ENCODE data around the gene FAAP20.
A peak's percentile ranks its signal among the peaks of the same experiment; 100 is the strongest.

Gene FAAP20

GRCh38 chr1:2229037-2229864, 34.7 kb upstream of the FAAP20 start:
- Histone ChIP-seq H3K36me3 (ENCODE audit: control insufficient read depth in 1 of 2, insufficient read depth in 2 of 2, low read length in 2 of 2) (peaks cover 2 to 6% of the 10 kb centered on the region in 2 experiments), H4K8ac (ENCODE audit: low read depth, low read length) (no peak overlapping the region), H3K4me1 (ENCODE audit: control insufficient read depth in 1 of 2, insufficient read depth in 2 of 2, low read length in 2 of 2) (peaks cover 42 to 51% of the 10 kb centered on the region in 2 experiments), H3K18ac (ENCODE audit: low read length) (peak overlapping the region; percentile 52), H2BK12ac (ENCODE audit: low read length) (no peak overlapping the region), H3K79me1 (ENCODE audit: low read length) (peaks cover 20% of the 10 kb centered on the region), H2AFZ (ENCODE audit: insufficient read depth, low read length, poor library complexity) (no peak overlapping the region), H3K23ac (ENCODE audit: low read length) (no peak overlapping the region), H2BK120ac (ENCODE audit: insufficient read depth, low read length, poor library complexity) (peak overlapping the region; percentile 11), H3K4ac (ENCODE audit: low read depth, low read length) (peak overlapping the region; percentile 97), H3K9me3 (ENCODE audit: insufficient read depth, low read depth, low read length) (peaks cover 1% of the 10 kb centered on the region), H3K79me2 (ENCODE audit: control insufficient read depth, insufficient read depth, low read length, poor library complexity) (peaks cover 64% of the 10 kb centered on the region), H3K4me2 (ENCODE audit: low read length) (peak overlapping the region; percentile 74), H4K91ac (ENCODE audit: low read depth, low read length) (peak overlapping the region; percentile 52), H3K4me3 (ENCODE audit: low read depth, low read length) (peak overlapping the region; percentile 86), H4K12ac (ENCODE audit: low read depth, low read length) (no peak overlapping the region), H3K27me3 (ENCODE audit: insufficient read depth, low read length) (no peaks in the 10 kb centered on the region), H3K9ac (ENCODE audit: low read length) (peak overlapping the region; percentile 47), H3K27ac (ENCODE audit: low read depth, low read length) (peak overlapping the region; percentile 4), H2AK5ac (ENCODE audit: low read length) (peak overlapping the region; percentile 21), H2BK5ac (ENCODE audit: low read depth, low read length, poor library complexity) (peak overlapping the region; percentile 28), H3K14ac (ENCODE audit: low read length) (peak overlapping the region; percentile 75)
- peak; percentile 39 to 58 for DNase-seq
- no CpG with 5 or more reads among the region's 77 CpGs for WGBS (ENCODE audit: extremely low coverage, insufficient coverage, insufficient read length)

DNA sequence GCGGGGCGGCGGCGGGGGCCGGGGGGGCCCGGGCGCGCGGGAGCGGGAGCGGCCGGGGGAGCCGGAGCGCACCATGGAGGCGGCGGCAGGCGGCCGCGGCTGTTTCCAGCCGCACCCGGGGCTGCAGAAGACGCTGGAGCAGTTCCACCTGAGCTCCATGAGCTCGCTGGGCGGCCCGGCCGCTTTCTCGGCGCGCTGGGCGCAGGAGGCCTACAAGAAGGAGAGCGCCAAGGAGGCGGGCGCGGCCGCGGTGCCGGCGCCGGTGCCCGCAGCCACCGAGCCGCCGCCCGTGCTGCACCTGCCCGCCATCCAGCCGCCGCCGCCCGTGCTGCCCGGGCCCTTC, 34.1 kb upstream of the FAAP20 start:
- Histone ChIP-seq H3K4ac (ENCODE audit: low read depth, low read length) (peak overlapping the region; percentile 97), H2AK5ac (ENCODE audit: low read length) (no peak overlapping the region), H3K27ac (ENCODE audit: low read depth, low read length) (peak overlapping the region; percentile 4), H3K18ac (ENCODE audit: low read length) (peak overlapping the region; percentile 9), H4K8ac (ENCODE audit: low read depth, low read length) (no peak overlapping the region), H3K23ac (ENCODE audit: low read length) (no peak overlapping the region), H2BK12ac (ENCODE audit: low read length) (no peak overlapping the region), H3K4me3 (ENCODE audit: low read depth, low read length) (peak overlapping the region; percentile 86), H4K91ac (ENCODE audit: low read depth, low read length) (peak overlapping the region; percentile 13), H3K4me2 (ENCODE audit: low read length) (peak overlapping the region; percentile 74), H3K4me1 (ENCODE audit: control insufficient read depth in 1 of 2, insufficient read depth in 2 of 2, low read length in 2 of 2) (peaks cover 36 to 45% of the 10 kb centered on the region in 2 experiments), H4K12ac (ENCODE audit: low read depth, low read length) (no peak overlapping the region), H3K79me1 (ENCODE audit: low read length) (peaks cover 16% of the 10 kb centered on the region), H2BK5ac (ENCODE audit: low read depth, low read length, poor library complexity) (no peak overlapping the region), H3K9ac (ENCODE audit: low read length) (peak overlapping the region; percentile 78), H3K9me3 (ENCODE audit: insufficient read depth, low read depth, low read length) (peaks cover 3% of the 10 kb centered on the region), H2AFZ (ENCODE audit: insufficient read depth, low read length, poor library complexity) (no peak overlapping the region), H2BK120ac (ENCODE audit: insufficient read depth, low read length, poor library complexity) (no peak overlapping the region), H3K79me2 (ENCODE audit: control insufficient read depth, insufficient read depth, low read length, poor library complexity) (peaks cover 58% of the 10 kb centered on the region), H3K27me3 (ENCODE audit: insufficient read depth, low read length) (no peaks in the 10 kb centered on the region), H3K14ac (ENCODE audit: low read length) (peak overlapping the region; percentile 75), H3K36me3 (ENCODE audit: control insufficient read depth in 1 of 2, insufficient read depth in 2 of 2, low read length in 2 of 2) (peaks cover 2 to 6% of the 10 kb centered on the region in 2 experiments)
- no CpG with 5 or more reads among the region's 50 CpGs for WGBS (ENCODE audit: extremely low coverage, insufficient coverage, insufficient read length)
- DNase-seq: peak in 1 of 2 donors; percentile 46

DNA sequence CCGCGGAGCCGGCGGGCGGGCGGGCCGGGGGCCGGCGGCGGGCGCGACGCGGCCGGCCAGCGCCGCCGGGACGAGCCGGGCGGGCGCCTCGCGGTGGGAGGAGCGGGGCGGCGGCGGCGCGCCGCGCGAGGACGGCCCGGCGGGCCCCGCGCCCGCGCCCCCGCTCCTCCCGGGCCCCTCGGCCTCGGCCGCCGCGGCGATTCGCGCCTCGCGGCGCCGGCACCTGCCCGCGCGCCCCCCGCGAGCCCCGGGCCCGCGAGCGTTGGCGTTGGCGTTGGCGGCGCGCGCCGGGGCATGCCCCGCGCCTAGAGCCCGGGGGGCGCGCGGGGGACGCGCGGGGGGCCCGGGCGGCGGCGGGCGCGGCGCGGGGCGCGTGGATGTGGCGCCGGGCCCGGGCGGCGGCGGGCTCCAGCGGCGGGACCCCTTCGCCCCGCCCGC, 33.6 kb upstream of the FAAP20 start, which contains the start of gene SKI:
SKI (plus strand) TSS at position 163 of the 438 bp plus-strand sequence. CDS start 448 bp downstream, outside the sequence.
- Histone ChIP-seq H3K27ac (ENCODE audit: low read depth, low read length) (peak within 1 kb of the TSS; percentile 99), H3K4me3 (ENCODE audit: low read depth, low read length) (peak within 1 kb of the TSS; percentile 89), H2BK12ac (ENCODE audit: low read length) (no peak within 1 kb of the TSS), H3K4ac (ENCODE audit: low read depth, low read length) (peak within 1 kb of the TSS; percentile 97), H3K79me1 (ENCODE audit: low read length) (peaks cover 16% of the 10 kb centered on the region), H3K79me2 (ENCODE audit: control insufficient read depth, insufficient read depth, low read length, poor library complexity) (peaks cover 53% of the 10 kb centered on the region), H4K12ac (ENCODE audit: low read depth, low read length) (peak within 1 kb of the TSS; percentile 92), H3K9ac (ENCODE audit: low read length) (peak within 1 kb of the TSS; percentile 96), H4K91ac (ENCODE audit: low read depth, low read length) (peak within 1 kb of the TSS; percentile 100), H3K27me3 (ENCODE audit: insufficient read depth, low read length) (no peaks in the 10 kb centered on the region), H2AK5ac (ENCODE audit: low read length) (peak within 1 kb of the TSS; percentile 99), H3K23ac (ENCODE audit: low read length) (no peak within 1 kb of the TSS), H3K4me1 (ENCODE audit: control insufficient read depth in 1 of 2, insufficient read depth in 2 of 2, low read length in 2 of 2) (peaks cover 31 to 40% of the 10 kb centered on the region in 2 experiments), H3K4me2 (ENCODE audit: low read length) (peak within 1 kb of the TSS; percentile 95), H3K36me3 (ENCODE audit: control insufficient read depth in 1 of 2, insufficient read depth in 2 of 2, low read length in 2 of 2) (peaks cover 2 to 6% of the 10 kb centered on the region in 2 experiments), H2AFZ (ENCODE audit: insufficient read depth, low read length, poor library complexity) (peak within 1 kb of the TSS; percentile 97), H4K8ac (ENCODE audit: low read depth, low read length) (peak within 1 kb of the TSS; percentile 99), H3K18ac (ENCODE audit: low read length) (peak within 1 kb of the TSS; percentile 99), H3K9me3 (ENCODE audit: insufficient read depth, low read depth, low read length) (peaks cover 3% of the 10 kb centered on the region), H2BK120ac (ENCODE audit: insufficient read depth, low read length, poor library complexity) (peak within 1 kb of the TSS; percentile 99), H2BK5ac (ENCODE audit: low read depth, low read length, poor library complexity) (peak within 1 kb of the TSS; percentile 99), H3K14ac (ENCODE audit: low read length) (peak within 1 kb of the TSS; percentile 100)
- WGBS (ENCODE audit: extremely low coverage, insufficient coverage, insufficient read length): no CpG with 5 or more reads among the region's 100 CpGs
- DNase-seq: no peak

DNA sequence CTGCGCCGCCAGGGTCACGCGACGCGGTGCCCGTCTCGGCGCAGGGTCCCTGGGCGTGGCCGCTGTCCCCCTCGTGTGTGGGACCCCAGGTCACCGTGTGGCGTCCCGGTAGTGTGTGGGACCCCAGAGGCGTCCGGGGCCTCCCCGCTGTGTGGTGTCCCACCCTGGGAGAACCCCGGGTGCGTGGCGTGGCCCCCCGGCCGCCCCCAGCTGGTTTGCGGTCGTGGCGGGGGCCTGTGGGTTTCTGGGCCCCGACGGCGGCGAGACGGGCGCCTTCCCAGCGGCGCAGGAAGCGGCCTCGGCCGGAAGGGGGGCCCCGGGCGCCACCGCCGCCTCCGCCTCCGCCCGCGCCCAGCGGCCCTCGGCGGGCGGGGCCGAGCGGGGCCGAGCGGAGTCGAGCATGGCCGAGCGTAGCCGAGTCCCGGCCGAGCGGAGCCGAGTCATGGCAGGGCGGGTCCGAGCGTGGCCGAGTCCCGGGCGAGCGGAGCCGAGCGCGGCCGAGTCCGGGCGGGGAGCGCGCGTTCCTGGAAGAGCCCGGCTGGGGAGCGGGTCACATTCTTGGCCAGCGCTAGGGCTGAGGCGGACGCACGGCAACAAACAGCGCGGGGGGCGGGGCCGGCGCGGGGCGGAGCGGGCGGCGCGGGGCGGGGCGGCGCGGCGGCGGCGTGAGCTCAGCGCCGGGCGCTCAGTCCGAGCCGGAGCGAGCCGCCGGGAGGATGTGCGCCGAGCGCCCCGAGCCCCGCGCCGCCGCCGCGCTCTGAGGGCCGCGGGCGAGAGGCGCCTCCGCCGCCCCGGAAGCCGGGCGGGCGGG, 33.0 kb upstream of the FAAP20 start:
- WGBS (ENCODE audit: extremely low coverage, insufficient coverage, insufficient read length): no CpG with 5 or more reads among the region's 129 CpGs
- peaks cover 25 to 34% of the 10 kb centered on the region in 2 experiments for H3K4me1 ChIP-seq (ENCODE audit: control insufficient read depth in 1 of 2, insufficient read depth in 2 of 2, low read length in 2 of 2)

More for the DNA sequence above, 33.0 kb upstream of the FAAP20 start:
- peak overlapping the region; percentile 99 for H2BK5ac ChIP-seq (ENCODE audit: low read depth, low read length, poor library complexity)
- peak overlapping the region; percentile 99 for H2BK120ac ChIP-seq (ENCODE audit: insufficient read depth, low read length, poor library complexity)
- peak overlapping the region; percentile 99 for H2AK5ac ChIP-seq (ENCODE audit: low read length)
- H2BK12ac ChIP-seq (ENCODE audit: low read length): no peak overlapping the region
- peak overlapping the region; percentile 89 for H3K4me3 ChIP-seq (ENCODE audit: low read depth, low read length)
- H3K79me1 ChIP-seq (ENCODE audit: low read length): peaks cover 16% of the 10 kb centered on the region
- H3K9ac ChIP-seq (ENCODE audit: low read length): peak overlapping the region; percentile 96
- peaks cover 47% of the 10 kb centered on the region for H3K79me2 ChIP-seq (ENCODE audit: control insufficient read depth, insufficient read depth, low read length, poor library complexity)
- H3K18ac ChIP-seq (ENCODE audit: low read length): peak overlapping the region; percentile 99
- H4K91ac ChIP-seq (ENCODE audit: low read depth, low read length): peak overlapping the region; percentile 100
- H3K9me3 ChIP-seq (ENCODE audit: insufficient read depth, low read depth, low read length): peaks cover 2% of the 10 kb centered on the region
- peak overlapping the region; percentile 97 for H3K4ac ChIP-seq (ENCODE audit: low read depth, low read length)
- peak overlapping the region; percentile 97 for H2AFZ ChIP-seq (ENCODE audit: insufficient read depth, low read length, poor library complexity)
- peak overlapping the region; percentile 95 for H3K4me2 ChIP-seq (ENCODE audit: low read length)
- H3K27me3 ChIP-seq (ENCODE audit: insufficient read depth, low read length): no peaks in the 10 kb centered on the region
- H3K27ac ChIP-seq (ENCODE audit: low read depth, low read length): peak overlapping the region; percentile 99
- H4K8ac ChIP-seq (ENCODE audit: low read depth, low read length): peak overlapping the region; percentile 99
- H3K14ac ChIP-seq (ENCODE audit: low read length): peak overlapping the region; percentile 100
- peaks cover under 1 to 5% of the 10 kb centered on the region in 2 experiments for H3K36me3 ChIP-seq (ENCODE audit: control insufficient read depth in 1 of 2, insufficient read depth in 2 of 2, low read length in 2 of 2)
- DNase-seq: peak; percentile 97 to 99
- no peak overlapping the region for H3K23ac ChIP-seq (ENCODE audit: low read length)
- H4K12ac ChIP-seq (ENCODE audit: low read depth, low read length): peak overlapping the region; percentile 92
